HepG2 (cell line): ENCODE measurements around the gene SDC4. TPM values are rescaled to one million over a fixed set of nuclear protein-coding genes. Genes with fewer than 3 reads are reported as not detected.

Experiments
- AGO1 ChIP-seq: fragments of 200-400 bp; formaldehyde crosslinking; IDR thresholded peaks from 2 replicates; pipeline ENCODE4 v1.6.1; 2017; ENCODE audit warnings: mild to moderate bottlenecking, low read depth, low read length, moderate library complexity; ENCODE audit not compliant: poor library complexity, severe bottlenecking
- AKAP8 ChIP-seq: sonication (generic); formaldehyde crosslinking; IDR thresholded peaks from 2 replicates; pipeline ENCODE4 v1.5.1; 2020; ENCODE audit warnings: mild to moderate bottlenecking, missing genetic modification reagents
- HOXA5 ChIP-seq: sonication (generic); formaldehyde crosslinking; IDR thresholded peaks from 2 replicates; pipeline ENCODE4 v1.4.0; 2020; ENCODE audit warnings: missing genetic modification reagents
- JUNB ChIP-seq: sonication (generic); formaldehyde crosslinking; IDR thresholded peaks from 2 replicates; pipeline ENCODE4 v1.8.0; 2022; ENCODE audit warnings: missing genetic modification reagents, mild to moderate bottlenecking, borderline replicate concordance
- MTA3 ChIP-seq: sonication (generic); formaldehyde crosslinking; IDR thresholded peaks from 2 replicates; pipeline ENCODE4 v1.4.0; 2020; ENCODE audit warnings: missing genetic modification reagents
- NFE2L1 ChIP-seq: sonication (generic); formaldehyde crosslinking; IDR thresholded peaks from 2 replicates; pipeline ENCODE4 v1.4.0; 2020; ENCODE audit warnings: missing genetic modification reagents, mild to moderate bottlenecking, borderline replicate concordance
- RFX3 ChIP-seq: IDR thresholded peaks from 2 replicates; pipeline ENCODE4 v1.6.1; 2016; ENCODE audit warnings: missing biosample characterization, missing genetic modification reagents
- TARDBP ChIP-seq: sonication (generic); formaldehyde crosslinking; IDR thresholded peaks from 2 replicates; pipeline ENCODE4 v1.8.0; 2022; ENCODE audit warnings: mild to moderate bottlenecking, missing genetic modification reagents
- TEAD3 ChIP-seq: optimal IDR thresholded peaks from 2 replicates; pipeline ENCODE3; 2016; ENCODE audit warnings: borderline replicate concordance
- U2AF1 ChIP-seq: fragments of 200-400 bp; formaldehyde crosslinking; optimal IDR thresholded peaks from 2 replicates; pipeline ENCODE3; 2017; ENCODE audit warnings: mild to moderate bottlenecking, low read depth, low read length
- ZNF530 ChIP-seq: sonication (generic); formaldehyde crosslinking; IDR thresholded peaks from 2 replicates; pipeline ENCODE4 v1.5.0; 2020; ENCODE audit warnings: low read depth, mild to moderate bottlenecking, missing genetic modification reagents
- ZNF564 ChIP-seq: sonication (generic); formaldehyde crosslinking; IDR thresholded peaks from 2 replicates; pipeline ENCODE4 v1.8.1; 2023; ENCODE audit warnings: mild to moderate bottlenecking, missing genetic modification reagents
- ZNF644 ChIP-seq: IDR thresholded peaks from 2 replicates; pipeline ENCODE4 v1.6.1; 2016; ENCODE audit warnings: low read depth
- ZNF766 ChIP-seq: sonication (generic); formaldehyde crosslinking; IDR thresholded peaks from 2 replicates; pipeline ENCODE4 v1.5.0; 2020; ENCODE audit warnings: missing genetic modification reagents, borderline replicate concordance
- polyA plus RNA-seq, 8 experiments: library from polyadenylated mRNA; depleted of rRNA in 3 of 8; stranded (reverse) in 7 of 8; unstranded in 1 of 8; fragments of >200 nt; fragmentation: Illumina TruSeq in 4 of 8; extraction: Trizol in 4 of 8; gene quantifications; 2 replicates each; pipeline versions ENCODE4 v1.2.1 to v1.2.3, GENCODE V29; 2011 to 2016; ENCODE audit warnings: low read depth in 4 of 8, missing spikeins in 1 of 8, mixed read lengths in 1 of 8; ENCODE audit not compliant: insufficient read depth in 1 of 8
- total RNA-seq, 5 experiments: library from RNA; depleted of rRNA; stranded (reverse); fragments of >200 nt; fragmentation: Illumina TruSeq; extraction: Trizol; gene quantifications; 2 replicates each; pipeline ENCODE4 v1.2.3, GENCODE V29; 2016; ENCODE audit warnings: low read depth in 1 of 5
- TF ChIP-seq, protein P1 (sequence below): sonication (generic); formaldehyde crosslinking; IDR thresholded peaks from 2 replicates; pipeline ENCODE4 v1.5.0; 2020; ENCODE audit warnings: missing genetic modification reagents
- TF ChIP-seq, protein P2 (sequence below): sonication (generic); formaldehyde crosslinking; IDR thresholded peaks from 2 replicates; pipeline ENCODE4 v1.4.0; 2020; ENCODE audit warnings: missing genetic modification reagents
- TF ChIP-seq, protein P3 (sequence below): sonication (generic); formaldehyde crosslinking; IDR thresholded peaks from 2 replicates; pipeline ENCODE4 v1.4.0; 2020; ENCODE audit warnings: mild to moderate bottlenecking, missing genetic modification reagents, borderline replicate concordance
- TF ChIP-seq, protein P4 (sequence below): sonication (generic); formaldehyde crosslinking; IDR thresholded peaks from 2 replicates; pipeline ENCODE4 v1.4.0; 2020; ENCODE audit warnings: missing genetic modification reagents, borderline replicate concordance

The SDC4 gene
- total and polyA plus RNA-seq, 2 of the 13 experiments (the other 11 are each of a cell fraction or from before 2014, with no cell fraction given), result 49.0 to 65.1 TPM

DNA sequence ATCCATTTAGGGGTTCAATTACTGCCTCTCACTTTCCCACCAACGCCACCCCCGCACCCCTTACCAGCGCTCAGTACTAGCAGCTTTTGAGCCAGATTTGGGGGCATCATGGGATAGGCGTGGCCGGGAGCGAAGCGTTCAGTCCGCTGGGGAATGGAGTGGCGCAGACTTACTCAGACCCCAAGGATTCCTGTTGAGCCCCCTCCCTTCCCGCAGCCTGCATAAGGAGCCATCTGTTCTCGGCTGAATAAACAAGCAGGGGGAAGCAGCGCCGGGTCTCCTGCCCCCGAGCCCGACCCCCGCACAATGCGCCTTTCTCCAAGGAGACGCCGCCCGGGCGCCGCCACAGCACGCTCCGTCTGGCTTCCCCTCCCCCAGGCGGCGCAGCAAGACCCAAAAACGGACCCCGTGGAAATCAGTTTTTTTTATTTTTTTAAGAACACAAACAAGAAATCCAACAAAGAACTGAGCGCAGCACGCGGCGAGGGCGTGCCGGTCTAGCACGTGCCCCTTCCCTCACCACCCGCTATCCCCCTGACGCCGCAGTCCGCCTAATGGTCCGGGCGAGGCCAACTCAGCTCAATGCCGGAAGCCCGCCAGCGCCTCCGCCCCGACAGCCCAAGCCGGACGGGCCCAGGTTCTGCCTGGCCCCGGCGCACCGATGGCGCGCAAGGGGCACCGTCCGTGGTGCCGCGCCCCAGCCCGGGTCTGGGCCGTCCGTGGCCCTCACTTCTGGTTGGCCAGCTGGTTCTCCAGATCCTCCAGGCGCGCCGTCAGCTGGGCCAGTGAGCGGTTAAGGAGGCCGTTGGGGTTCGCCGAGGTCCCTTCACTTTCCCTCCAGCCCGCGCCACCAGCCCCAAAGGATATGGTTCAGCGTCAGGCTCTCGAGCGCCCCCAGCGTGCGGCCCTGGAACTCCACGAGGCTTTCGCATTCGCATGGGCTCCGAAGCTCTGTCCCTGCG is 54.9 kb downstream of the SDC4 start (continued):
- TF ChIP-seq, protein P1, sequence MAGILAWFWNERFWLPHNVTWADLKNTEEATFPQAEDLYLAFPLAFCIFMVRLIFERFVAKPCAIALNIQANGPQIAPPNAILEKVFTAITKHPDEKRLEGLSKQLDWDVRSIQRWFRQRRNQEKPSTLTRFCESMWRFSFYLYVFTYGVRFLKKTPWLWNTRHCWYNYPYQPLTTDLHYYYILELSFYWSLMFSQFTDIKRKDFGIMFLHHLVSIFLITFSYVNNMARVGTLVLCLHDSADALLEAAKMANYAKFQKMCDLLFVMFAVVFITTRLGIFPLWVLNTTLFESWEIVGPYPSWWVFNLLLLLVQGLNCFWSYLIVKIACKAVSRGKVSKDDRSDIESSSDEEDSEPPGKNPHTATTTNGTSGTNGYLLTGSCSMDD (CRISPR knock-in tag), result 0 out of 2 replicates have a peak, but pooled peaks have one; percentile 44
- no peak for TF ChIP-seq JUNB
- TF ChIP-seq NFE2L1 (CRISPR knock-in tag), result 0 out of 2 replicates have a peak, but pooled peaks have one; percentile 28
- peak; percentile 39 for TF ChIP-seq AGO1
- no peak for TF ChIP-seq U2AF1
- TF ChIP-seq, protein P2, sequence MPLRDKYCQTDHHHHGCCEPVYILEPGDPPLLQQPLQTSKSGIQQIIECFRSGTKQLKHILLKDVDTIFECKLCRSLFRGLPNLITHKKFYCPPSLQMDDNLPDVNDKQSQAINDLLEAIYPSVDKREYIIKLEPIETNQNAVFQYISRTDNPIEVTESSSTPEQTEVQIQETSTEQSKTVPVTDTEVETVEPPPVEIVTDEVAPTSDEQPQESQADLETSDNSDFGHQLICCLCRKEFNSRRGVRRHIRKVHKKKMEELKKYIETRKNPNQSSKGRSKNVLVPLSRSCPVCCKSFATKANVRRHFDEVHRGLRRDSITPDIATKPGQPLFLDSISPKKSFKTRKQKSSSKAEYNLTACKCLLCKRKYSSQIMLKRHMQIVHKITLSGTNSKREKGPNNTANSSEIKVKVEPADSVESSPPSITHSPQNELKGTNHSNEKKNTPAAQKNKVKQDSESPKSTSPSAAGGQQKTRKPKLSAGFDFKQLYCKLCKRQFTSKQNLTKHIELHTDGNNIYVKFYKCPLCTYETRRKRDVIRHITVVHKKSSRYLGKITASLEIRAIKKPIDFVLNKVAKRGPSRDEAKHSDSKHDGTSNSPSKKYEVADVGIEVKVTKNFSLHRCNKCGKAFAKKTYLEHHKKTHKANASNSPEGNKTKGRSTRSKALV (CRISPR knock-in tag), result peak; percentile 93
- no peak for TF ChIP-seq ZNF766 (CRISPR knock-in tag)
- TF ChIP-seq, protein P3, sequence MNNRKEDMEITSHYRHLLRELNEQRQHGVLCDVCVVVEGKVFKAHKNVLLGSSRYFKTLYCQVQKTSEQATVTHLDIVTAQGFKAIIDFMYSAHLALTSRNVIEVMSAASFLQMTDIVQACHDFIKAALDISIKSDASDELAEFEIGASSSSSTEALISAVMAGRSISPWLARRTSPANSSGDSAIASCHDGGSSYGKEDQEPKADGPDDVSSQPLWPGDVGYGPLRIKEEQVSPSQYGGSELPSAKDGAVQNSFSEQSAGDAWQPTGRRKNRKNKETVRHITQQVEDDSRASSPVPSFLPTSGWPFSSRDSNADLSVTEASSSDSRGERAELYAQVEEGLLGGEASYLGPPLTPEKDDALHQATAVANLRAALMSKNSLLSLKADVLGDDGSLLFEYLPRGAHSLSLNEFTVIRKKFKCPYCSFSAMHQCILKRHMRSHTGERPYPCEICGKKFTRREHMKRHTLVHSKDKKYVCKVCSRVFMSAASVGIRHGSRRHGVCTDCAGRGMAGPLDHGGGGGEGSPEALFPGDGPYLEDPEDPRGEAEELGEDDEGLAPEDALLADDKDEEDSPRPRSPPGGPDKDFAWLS (CRISPR knock-in tag), result no peak
- TF ChIP-seq ZNF530 (CRISPR knock-in tag), result no peak
- peak; percentile 53; the same call in 1 of the 2 replicates for TF ChIP-seq TARDBP (CRISPR knock-in tag)
- TF ChIP-seq AKAP8, result no peak
- TF ChIP-seq, protein P4, sequence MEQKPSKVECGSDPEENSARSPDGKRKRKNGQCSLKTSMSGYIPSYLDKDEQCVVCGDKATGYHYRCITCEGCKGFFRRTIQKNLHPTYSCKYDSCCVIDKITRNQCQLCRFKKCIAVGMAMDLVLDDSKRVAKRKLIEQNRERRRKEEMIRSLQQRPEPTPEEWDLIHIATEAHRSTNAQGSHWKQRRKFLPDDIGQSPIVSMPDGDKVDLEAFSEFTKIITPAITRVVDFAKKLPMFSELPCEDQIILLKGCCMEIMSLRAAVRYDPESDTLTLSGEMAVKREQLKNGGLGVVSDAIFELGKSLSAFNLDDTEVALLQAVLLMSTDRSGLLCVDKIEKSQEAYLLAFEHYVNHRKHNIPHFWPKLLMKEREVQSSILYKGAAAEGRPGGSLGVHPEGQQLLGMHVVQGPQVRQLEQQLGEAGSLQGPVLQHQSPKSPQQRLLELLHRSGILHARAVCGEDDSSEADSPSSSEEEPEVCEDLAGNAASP (CRISPR knock-in tag), result no peak
- no peak for TF ChIP-seq MTA3
- TF ChIP-seq HOXA5 (CRISPR knock-in tag), result no peak
- no peak for TF ChIP-seq ZNF564 (CRISPR knock-in tag)
- no peak for TF ChIP-seq RFX3
- TF ChIP-seq ZNF644 (CRISPR knock-in tag), result no peak
- peak; percentile 47 for TF ChIP-seq TEAD3 (CRISPR knock-in tag)
